ENCODE results near the gene SLIT3. TPM values are rescaled to one million over a fixed set of nuclear protein-coding genes. Genes with fewer than 3 reads are reported as not detected.

The SLIT3 gene
- total RNA-seq, 3 donors from 2014 or later (not counting 1 experiment from before 2014, with no cell fraction given), result 0.34 to 0.80 TPM; not detected in 1

- no peaks in the 10 kb centered on the region for H3K4me1 ChIP-seq (ENCODE audit: control insufficient read depth, insufficient read depth, low read length)
- WGBS (ENCODE audit: insufficient coverage), result 70% methylated on average over 6 of the region's 6 CpGs
- no peak overlapping the region for H3K27ac ChIP-seq (ENCODE audit: low read length)
- H3K27me3 Mint-ChIP-seq (ENCODE audit: low read depth in 2 of 2), result peaks cover 0 to 3% of the 10 kb centered on the region in 2 donors
- no peaks in the 10 kb centered on the region for H3K36me3 Mint-ChIP-seq
- intact Hi-C loops (cut with micrococcal nuclease), result no loop called here
- ATAC-seq (no peak), DNase-seq (no peak)
- no peak overlapping the region for H3K4me3 Mint-ChIP-seq
- no peak overlapping the region for H3K4me3 ChIP-seq (ENCODE audit: low read length)
- no peaks in the 10 kb centered on the region for H3K9me3 ChIP-seq (ENCODE audit: control insufficient read depth, insufficient read depth, low read length)
- H3K27me3 ChIP-seq (ENCODE audit: control insufficient read depth, insufficient read depth, low read length), result no peaks in the 10 kb centered on the region
- H3K4me1 Mint-ChIP-seq, result no peaks in the 10 kb centered on the region
- H3K36me3 ChIP-seq (ENCODE audit: control insufficient read depth, insufficient read depth, low read length), result no peaks in the 10 kb centered on the region
- TF ChIP-seq, protein P1, sequence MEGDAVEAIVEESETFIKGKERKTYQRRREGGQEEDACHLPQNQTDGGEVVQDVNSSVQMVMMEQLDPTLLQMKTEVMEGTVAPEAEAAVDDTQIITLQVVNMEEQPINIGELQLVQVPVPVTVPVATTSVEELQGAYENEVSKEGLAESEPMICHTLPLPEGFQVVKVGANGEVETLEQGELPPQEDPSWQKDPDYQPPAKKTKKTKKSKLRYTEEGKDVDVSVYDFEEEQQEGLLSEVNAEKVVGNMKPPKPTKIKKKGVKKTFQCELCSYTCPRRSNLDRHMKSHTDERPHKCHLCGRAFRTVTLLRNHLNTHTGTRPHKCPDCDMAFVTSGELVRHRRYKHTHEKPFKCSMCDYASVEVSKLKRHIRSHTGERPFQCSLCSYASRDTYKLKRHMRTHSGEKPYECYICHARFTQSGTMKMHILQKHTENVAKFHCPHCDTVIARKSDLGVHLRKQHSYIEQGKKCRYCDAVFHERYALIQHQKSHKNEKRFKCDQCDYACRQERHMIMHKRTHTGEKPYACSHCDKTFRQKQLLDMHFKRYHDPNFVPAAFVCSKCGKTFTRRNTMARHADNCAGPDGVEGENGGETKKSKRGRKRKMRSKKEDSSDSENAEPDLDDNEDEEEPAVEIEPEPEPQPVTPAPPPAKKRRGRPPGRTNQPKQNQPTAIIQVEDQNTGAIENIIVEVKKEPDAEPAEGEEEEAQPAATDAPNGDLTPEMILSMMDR (IDR thresholded peaks at IDR 0.05), result no peak
- H3K9me3 Mint-ChIP-seq, result no peaks in the 10 kb centered on the region
- H3K27ac Mint-ChIP-seq, result no peak overlapping the region
Measured at GRCh38 chr5:169151051-169151805, 149.7 kb downstream of the SLIT3 start.

DNA sequence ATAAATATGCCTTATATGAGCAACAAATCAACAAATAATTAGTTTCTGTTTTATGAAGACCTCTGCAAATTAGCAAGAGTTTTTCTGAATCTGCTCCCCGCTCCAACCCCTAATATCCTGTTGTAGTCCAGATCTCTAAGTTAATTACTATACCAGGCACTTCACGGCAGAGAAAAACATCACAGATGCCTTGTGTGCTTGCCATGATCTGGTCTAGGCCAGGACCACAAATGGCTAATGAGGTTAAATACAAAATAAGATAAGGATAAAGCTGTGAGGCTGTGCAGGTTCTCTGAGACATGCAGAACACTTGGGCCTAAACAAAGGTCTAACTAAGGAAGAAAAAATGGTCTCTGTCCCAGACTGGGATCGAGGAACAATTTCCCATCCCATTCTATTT, 150.8 kb downstream of the SLIT3 start:
- Mint-ChIP-seq H3K4me1 (no peaks in the 10 kb centered on the region), H3K27me3 (ENCODE audit: low read depth in 2 of 2) (peaks cover 0 to 3% of the 10 kb centered on the region in 2 donors), H3K27ac (no peak overlapping the region), H3K9me3 (no peaks in the 10 kb centered on the region), H3K4me3 (no peak overlapping the region), H3K36me3 (no peaks in the 10 kb centered on the region)
- no peak for DNase-seq
- Histone ChIP-seq H3K4me3 (ENCODE audit: low read length) (no peak overlapping the region), H3K9me3 (ENCODE audit: control insufficient read depth, insufficient read depth, low read length) (no peaks in the 10 kb centered on the region), H3K4me1 (ENCODE audit: control insufficient read depth, insufficient read depth, low read length) (no peaks in the 10 kb centered on the region), H3K27ac (ENCODE audit: low read length) (no peak overlapping the region), H3K27me3 (ENCODE audit: control insufficient read depth, insufficient read depth, low read length) (no peaks in the 10 kb centered on the region), H3K36me3 (ENCODE audit: control insufficient read depth, insufficient read depth, low read length) (no peaks in the 10 kb centered on the region)
- 79% methylated on average over 2 of the region's 3 CpGs for whole genome bisulfite sequencing (ENCODE audit: insufficient coverage)
- no peak for ATAC-seq
- TF ChIP-seq, protein P1 (IDR thresholded peaks at IDR 0.05), result no peak
- intact Hi-C loops (cut with micrococcal nuclease), result no loop called here

DNA sequence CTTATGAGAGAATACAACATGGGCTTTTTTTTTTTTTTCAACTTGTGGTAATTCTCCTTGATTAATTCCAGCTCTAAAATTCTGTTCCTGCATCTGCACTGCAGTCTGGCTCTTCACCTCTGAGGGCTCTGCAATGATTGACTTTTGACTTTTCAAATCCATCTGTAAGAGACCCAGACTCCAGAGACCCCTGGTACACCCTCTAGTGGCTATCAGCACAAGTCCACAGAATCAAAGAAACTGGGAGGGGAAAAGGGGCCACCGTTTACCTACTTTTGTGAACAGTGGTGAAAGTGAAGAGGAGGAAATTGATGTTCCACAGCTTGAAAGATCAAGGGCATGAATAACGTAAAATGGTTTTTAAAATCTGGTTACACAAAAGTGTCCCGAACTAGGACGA, 151.6 kb downstream of the SLIT3 start:
- ATAC-seq, result no peak
- TF ChIP-seq, protein P1 (IDR thresholded peaks at IDR 0.05), result no peak
- H3K9me3 ChIP-seq (ENCODE audit: control insufficient read depth, insufficient read depth, low read length), result no peaks in the 10 kb centered on the region
- H3K27ac ChIP-seq (ENCODE audit: low read length), result no peak overlapping the region
- no peaks in the 10 kb centered on the region for H3K27me3 ChIP-seq (ENCODE audit: control insufficient read depth, insufficient read depth, low read length)
- Mint-ChIP-seq H3K4me1 (no peaks in the 10 kb centered on the region), H3K27ac (no peak overlapping the region), H3K36me3 (no peaks in the 10 kb centered on the region), H3K9me3 (no peaks in the 10 kb centered on the region), H3K27me3 (ENCODE audit: low read depth in 2 of 2) (peaks cover 0 to 3% of the 10 kb centered on the region in 2 donors), H3K4me3 (no peak overlapping the region)
- H3K4me3 ChIP-seq (ENCODE audit: low read length), result no peak overlapping the region
- DNase-seq, result no peak
- WGBS (ENCODE audit: insufficient coverage), result 68% methylated on average over 4 of the region's 4 CpGs
- no peaks in the 10 kb centered on the region for H3K4me1 ChIP-seq (ENCODE audit: control insufficient read depth, insufficient read depth, low read length)
- intact Hi-C loops (cut with micrococcal nuclease), result no loop called here
- no peaks in the 10 kb centered on the region for H3K36me3 ChIP-seq (ENCODE audit: control insufficient read depth, insufficient read depth, low read length)

Data from natural killer cell (primary cell).